GM12878 (cell line): ENCODE data around the gene RAB40B.

Source experiments
- HDAC6 ChIP-seq: fragments of 200-600 bp; sonication (generic); IDR thresholded peaks from one replicate; pipeline ENCODE4 v1.8.0; 2017; ENCODE audit warnings: antibody characterized with exemption; ENCODE audit not compliant: unreplicated experiment
- NFYB ChIP-seq: IDR thresholded peaks from 2 replicates; pipeline ENCODE4 v1.6.1; 2011; ENCODE audit warnings: low read depth, mild to moderate bottlenecking, low read length, improper control_type of control experiment, moderate library complexity; ENCODE audit not compliant: insufficient read depth
- SMC3 ChIP-seq: IDR thresholded peaks from 2 replicates; pipeline ENCODE4 v1.6.1; 2011; ENCODE audit warnings: low read length, improper control_type of control experiment, borderline replicate concordance
- TF ChIP-seq, protein P1 (sequence below): fragments of 450-650 bp; IDR thresholded peaks from 2 replicates; pipeline ENCODE4 v1.6.1; 2017; ENCODE audit warnings: mild to moderate bottlenecking
- TF ChIP-seq, protein P2 (sequence below), 3 experiments: IDR thresholded peaks in 2 of 3; conservative IDR thresholded peaks in 1 of 3; 2 replicates each; pipeline ENCODE4 v1.5.1; 2011; ENCODE audit warnings: low read depth in 3 of 3, low read length in 3 of 3, mild to moderate bottlenecking in 3 of 3, control low read depth in 2 of 3, moderate library complexity in 2 of 3, inconsistent platforms in 1 of 3, mixed read lengths in 1 of 3; ENCODE audit not compliant: control insufficient read depth in 2 of 3, insufficient read depth in 1 of 3; ENCODE audit errors: extremely low read depth in 1 of 3

DNA sequence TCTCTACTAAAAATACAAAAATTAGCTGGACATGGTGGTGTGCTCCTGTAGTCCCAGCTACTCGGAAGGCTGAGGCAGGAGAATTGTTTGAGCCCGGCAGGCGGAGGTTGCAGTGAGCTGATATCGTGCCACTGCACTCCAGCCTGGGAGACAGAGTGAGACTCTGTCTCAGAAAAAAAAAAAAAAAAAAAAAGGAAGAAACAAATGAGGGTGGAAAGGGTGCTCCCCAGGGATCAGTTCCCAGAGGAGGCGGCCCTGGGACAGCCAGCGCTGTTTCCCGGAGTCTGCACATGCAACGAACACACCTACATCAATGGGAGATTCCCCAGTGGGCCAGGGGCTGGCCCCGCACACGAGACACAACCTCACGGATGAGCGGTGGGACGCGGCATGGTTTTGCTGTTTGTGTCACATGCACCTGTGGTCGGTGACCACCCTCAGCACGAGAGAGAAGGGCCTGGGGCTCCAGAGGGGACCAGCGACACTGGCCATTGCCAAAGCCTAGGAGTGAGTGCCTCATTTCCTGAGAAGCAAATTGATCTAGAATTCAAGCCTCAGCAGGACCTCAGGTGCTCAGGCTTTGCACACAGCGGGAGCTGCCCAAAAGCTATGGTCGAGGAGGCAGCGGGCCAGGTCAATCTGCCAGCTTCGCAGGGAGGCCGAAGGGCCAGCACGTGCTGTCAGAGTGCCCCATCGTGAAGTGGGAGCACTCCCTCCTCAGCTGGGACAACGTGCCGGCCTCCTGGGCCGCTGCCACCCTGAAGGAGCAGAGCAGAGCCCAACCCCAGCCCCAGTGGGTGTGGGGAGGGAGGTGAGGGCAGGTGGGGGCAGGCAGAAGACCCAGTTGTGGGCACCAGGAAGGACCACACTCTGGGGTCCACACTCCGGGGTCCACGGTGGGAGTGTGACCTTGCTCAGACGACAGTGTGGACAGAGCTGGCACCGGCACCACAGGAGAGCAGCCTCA lies 36.5 kb downstream of the RAB40B start:
- no peak for TF ChIP-seq NFYB
- TF ChIP-seq, protein P1, sequence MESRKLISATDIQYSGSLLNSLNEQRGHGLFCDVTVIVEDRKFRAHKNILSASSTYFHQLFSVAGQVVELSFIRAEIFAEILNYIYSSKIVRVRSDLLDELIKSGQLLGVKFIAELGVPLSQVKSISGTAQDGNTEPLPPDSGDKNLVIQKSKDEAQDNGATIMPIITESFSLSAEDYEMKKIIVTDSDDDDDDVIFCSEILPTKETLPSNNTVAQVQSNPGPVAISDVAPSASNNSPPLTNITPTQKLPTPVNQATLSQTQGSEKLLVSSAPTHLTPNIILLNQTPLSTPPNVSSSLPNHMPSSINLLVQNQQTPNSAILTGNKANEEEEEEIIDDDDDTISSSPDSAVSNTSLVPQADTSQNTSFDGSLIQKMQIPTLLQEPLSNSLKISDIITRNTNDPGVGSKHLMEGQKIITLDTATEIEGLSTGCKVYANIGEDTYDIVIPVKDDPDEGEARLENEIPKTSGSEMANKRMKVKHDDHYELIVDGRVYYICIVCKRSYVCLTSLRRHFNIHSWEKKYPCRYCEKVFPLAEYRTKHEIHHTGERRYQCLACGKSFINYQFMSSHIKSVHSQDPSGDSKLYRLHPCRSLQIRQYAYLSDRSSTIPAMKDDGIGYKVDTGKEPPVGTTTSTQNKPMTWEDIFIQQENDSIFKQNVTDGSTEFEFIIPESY = no peak
- no peak for TF ChIP-seq SMC3
- TF ChIP-seq, protein P2, sequence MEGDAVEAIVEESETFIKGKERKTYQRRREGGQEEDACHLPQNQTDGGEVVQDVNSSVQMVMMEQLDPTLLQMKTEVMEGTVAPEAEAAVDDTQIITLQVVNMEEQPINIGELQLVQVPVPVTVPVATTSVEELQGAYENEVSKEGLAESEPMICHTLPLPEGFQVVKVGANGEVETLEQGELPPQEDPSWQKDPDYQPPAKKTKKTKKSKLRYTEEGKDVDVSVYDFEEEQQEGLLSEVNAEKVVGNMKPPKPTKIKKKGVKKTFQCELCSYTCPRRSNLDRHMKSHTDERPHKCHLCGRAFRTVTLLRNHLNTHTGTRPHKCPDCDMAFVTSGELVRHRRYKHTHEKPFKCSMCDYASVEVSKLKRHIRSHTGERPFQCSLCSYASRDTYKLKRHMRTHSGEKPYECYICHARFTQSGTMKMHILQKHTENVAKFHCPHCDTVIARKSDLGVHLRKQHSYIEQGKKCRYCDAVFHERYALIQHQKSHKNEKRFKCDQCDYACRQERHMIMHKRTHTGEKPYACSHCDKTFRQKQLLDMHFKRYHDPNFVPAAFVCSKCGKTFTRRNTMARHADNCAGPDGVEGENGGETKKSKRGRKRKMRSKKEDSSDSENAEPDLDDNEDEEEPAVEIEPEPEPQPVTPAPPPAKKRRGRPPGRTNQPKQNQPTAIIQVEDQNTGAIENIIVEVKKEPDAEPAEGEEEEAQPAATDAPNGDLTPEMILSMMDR (IDR thresholded peaks at IDR 0.05 in 2 of 3, conservative IDR thresholded peaks at IDR 0.05 in 1 of 3; ENCODE audit: control insufficient read depth in 2 of 3, extremely low read depth in 1 of 3, insufficient read depth in 1 of 3, low read depth in 3 of 3, low read length in 3 of 3) = no peak
- no peak for TF ChIP-seq HDAC6
